ENCODE measurements around the gene NAA80. TPM values are rescaled to one million over a fixed set of nuclear protein-coding genes. Genes with fewer than 3 reads are reported as not detected.

Gene NAA80
- total and polyA plus RNA-seq, 2 of the 13 experiments (the other 11 are each of a cell fraction or from before 2014, with no cell fraction given) = 3.4 to 8.7 TPM

- no peak; the same call in 1 of the 2 replicates for TF ChIP-seq ARID5B (CRISPR knock-in tag; IDR thresholded peaks at IDR 0.05)
- TF ChIP-seq BORCS8-MEF2B (CRISPR knock-in tag; IDR thresholded peaks at IDR 0.05) = no peak
- peak; percentile 86 for TF ChIP-seq MAX (IDR thresholded peaks at IDR 0.05)
- no peak for TF ChIP-seq HDAC6 (IDR thresholded peaks at IDR 0.05; ENCODE audit: low read depth, low read length)
- peak; percentile 45; the same call in 1 of the 2 replicates for TF ChIP-seq ZNF710 (CRISPR knock-in tag; IDR thresholded peaks at IDR 0.05; ENCODE audit: borderline replicate concordance)
- TF ChIP-seq ZFP41 (CRISPR knock-in tag; IDR thresholded peaks at IDR 0.05; ENCODE audit: borderline replicate concordance) = no peak
- no peak for TF ChIP-seq CAMTA2 (CRISPR knock-in tag; IDR thresholded peaks at IDR 0.05; ENCODE audit: borderline replicate concordance)
- TF ChIP-seq BCLAF1 (IDR thresholded peaks at IDR 0.05) = no peak
- peak; percentile 63; the same call in 1 of the 2 replicates for TF ChIP-seq ZBTB14 (CRISPR knock-in tag; IDR thresholded peaks at IDR 0.05)
- TF ChIP-seq DPF2 (CRISPR knock-in tag; IDR thresholded peaks at IDR 0.05; ENCODE audit: borderline replicate concordance, low read depth) = no peak
- TF ChIP-seq ZNF354B (CRISPR knock-in tag; IDR thresholded peaks at IDR 0.05) = no peak
- peak; percentile 76; the same call in 1 of the 2 replicates for TF ChIP-seq MEIS1 (CRISPR knock-in tag; IDR thresholded peaks at IDR 0.05; ENCODE audit: borderline replicate concordance)
- 0 out of 2 replicates have a peak, but pooled peaks have one; percentile 21 for TF ChIP-seq SIN3A (IDR thresholded peaks at IDR 0.05; ENCODE audit: borderline replicate concordance, low read depth, low read length)
- peak; percentile 42; the same call in 1 of the 2 replicates for TF ChIP-seq HNRNPL (IDR thresholded peaks at IDR 0.05; ENCODE audit: low read depth, low read length)
- no peak for TF ChIP-seq TCF7 (IDR thresholded peaks at IDR 0.05; ENCODE audit: low read depth)
- TF ChIP-seq ZNF337 (CRISPR knock-in tag; IDR thresholded peaks at IDR 0.05; ENCODE audit: borderline replicate concordance, low read depth) = no peak
- no peak for TF ChIP-seq ZNF570 (CRISPR knock-in tag; IDR thresholded peaks at IDR 0.05; ENCODE audit: borderline replicate concordance)
- no peak for TF ChIP-seq ZNF720 (CRISPR knock-in tag; IDR thresholded peaks at IDR 0.05)
Observed at GRCh38 chr3:50298836-50299637, at the start of gene NAA80, which contains the start of gene HYAL3 (continued).
